HG03159 (cell line): ENCODE measurements around the gene TAGLN.

Source experiments
- ATAC-seq: cut with Tn5 transposase; IDR thresholded peaks from one replicate; pipeline ENCODE4 v1.9.1; 2021; ENCODE audit warnings: mild to moderate bottlenecking, moderate library complexity; ENCODE audit not compliant: unreplicated experiment

The TAGLN gene

GRCh38 chr11:117212697-117213355 is 13.7 kb downstream of the TAGLN start:
- no peak for ATAC-seq

GRCh38 chr11:117214404-117215110 is 15.4 kb downstream of the TAGLN start:
- no peak for ATAC-seq

- no peak for ATAC-seq
Observed at GRCh38 chr11:117217141-117218084, 18.2 kb downstream of the TAGLN start.

DNA sequence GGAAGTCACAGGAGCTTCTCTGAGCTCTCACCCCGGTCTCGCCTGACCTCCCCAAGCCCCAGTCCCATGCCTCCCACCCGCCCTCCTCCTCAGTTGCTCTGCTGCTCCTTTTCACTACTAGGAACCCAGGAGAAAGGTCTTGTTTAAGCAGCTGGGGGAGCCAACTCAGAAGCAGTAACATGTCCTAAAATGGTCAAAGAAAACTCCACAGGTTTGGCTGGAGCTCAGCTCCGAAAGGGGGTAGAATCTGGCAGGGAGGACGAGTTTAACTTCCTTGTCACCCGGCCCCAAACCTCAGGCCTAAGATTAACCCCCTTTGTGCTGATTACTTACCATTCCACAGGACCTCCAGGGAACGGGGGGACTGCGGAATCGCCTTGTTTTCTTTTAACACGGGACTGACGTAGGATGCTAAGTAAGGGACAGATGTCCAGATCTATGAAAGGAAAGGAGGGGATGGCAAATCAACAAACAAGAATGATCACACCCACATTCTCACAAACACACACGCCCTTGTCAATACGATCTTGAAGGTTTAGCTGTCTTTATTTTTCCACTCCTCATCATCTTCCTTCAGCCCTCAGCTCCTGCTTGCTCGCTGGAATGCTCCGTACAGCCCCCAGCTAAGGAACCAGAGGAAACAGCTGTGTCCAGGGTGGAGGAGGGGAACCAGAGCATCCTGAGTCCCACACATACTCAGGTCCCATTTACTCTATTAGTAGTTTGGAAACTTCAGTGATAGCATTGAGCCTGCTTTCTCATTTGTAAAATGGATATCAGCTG is 19.2 kb downstream of the TAGLN start:
- no peak for ATAC-seq

- no peak for ATAC-seq
Observed at GRCh38 chr11:117219001-117219400, 19.8 kb downstream of the TAGLN start.

- ATAC-seq = no peak
Observed at GRCh38 chr11:117219455-117219854, 20.3 kb downstream of the TAGLN start.

GRCh38 chr11:117219995-117220394 is 20.8 kb downstream of the TAGLN start:
- no peak for ATAC-seq

GRCh38 chr11:117220568-117220967 is 21.4 kb downstream of the TAGLN start:
- ATAC-seq = no peak

DNA sequence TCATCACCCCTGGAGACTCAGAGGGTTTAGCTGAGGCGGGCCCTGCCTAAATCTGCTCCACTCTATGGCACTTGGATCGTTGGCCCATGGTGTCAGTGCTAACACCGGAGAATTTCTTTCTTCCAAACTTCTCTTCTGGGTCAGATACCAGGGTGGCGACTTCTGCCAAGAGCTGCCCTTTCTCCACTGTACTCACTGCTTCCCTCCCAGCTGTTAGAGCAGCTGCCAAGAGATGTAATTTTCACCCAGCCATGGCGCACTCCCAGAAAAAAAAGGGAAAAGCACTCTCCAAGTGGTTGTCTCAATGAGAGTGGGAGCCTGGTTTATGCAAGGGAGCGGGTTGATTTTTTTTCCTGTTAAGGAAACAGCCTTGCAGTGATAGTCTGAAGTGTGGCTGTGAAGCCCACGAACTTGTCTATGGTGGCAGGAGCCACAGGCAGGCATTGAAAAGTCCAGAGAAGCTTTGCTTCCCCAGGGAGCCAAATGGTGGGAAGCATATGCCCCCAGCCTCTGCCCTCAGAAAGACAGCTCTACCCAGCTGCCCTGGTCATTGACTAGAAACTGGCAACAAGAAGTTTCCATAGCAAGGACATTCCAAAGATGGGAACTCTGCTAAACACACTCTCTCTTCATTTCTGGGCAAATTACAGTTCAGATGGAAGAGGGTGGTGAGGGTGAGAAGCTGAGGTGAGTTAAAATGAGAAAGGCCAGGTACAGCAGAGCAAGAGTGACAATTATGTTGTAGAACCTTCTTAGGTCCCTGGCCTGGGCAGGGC is 22.0 kb downstream of the TAGLN start:
- no peak for ATAC-seq

- no peak for ATAC-seq
Observed at GRCh38 chr11:117221775-117222517, 22.8 kb downstream of the TAGLN start.

GRCh38 chr11:117222991-117223740 is 24.0 kb downstream of the TAGLN start:
- no peak for ATAC-seq

DNA sequence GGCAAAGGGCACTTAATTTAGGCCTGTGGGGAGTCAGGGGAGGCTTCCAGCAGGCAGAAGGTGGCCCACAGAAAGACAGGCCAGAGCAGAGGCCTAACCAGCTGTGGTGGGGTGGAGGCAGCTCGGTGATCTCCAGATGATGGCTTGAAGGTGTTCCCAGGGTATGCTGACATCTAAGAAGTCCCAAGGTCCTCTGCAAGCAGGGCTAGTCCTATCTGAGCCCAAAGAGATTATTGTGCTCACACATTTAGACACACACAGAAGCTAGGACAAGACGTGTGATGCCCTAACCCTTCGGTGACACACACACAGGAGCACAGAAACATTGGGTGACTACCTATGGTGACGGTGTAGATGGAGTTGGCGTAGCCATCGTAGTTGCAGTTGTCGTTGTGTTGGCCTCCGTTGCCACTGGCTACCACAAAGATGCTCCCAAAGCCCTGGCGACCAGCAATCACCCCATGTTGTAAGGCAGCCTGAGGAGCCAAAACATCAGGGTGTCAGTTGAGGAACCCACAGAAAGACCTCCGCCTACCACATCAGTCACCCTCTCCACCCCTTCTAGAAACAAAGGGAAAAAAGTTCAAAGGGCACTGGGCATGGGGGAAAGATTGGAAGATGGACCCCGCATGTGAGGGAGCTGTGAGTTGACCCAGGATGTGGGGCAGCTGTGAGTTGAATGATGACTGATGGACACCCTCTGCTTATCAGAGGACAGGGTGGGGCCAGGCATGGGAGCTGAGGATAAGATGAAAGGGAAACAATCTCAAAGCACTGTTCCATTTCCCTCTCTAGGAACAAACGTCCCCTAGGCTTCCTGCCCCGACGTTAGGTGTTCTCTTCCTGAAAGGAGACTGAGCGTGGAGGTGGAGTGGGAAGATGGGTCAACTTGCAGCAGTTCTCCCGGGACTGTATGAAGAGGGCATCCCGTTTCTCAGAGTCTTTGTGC is 24.8 kb downstream of the TAGLN start:
- ATAC-seq = no peak

GRCh38 chr11:117225553-117226170 is 26.5 kb downstream of the TAGLN start:
- no peak for ATAC-seq

- no peak for ATAC-seq
Observed at GRCh38 chr11:117226388-117227385, 27.5 kb downstream of the TAGLN start.

- no peak for ATAC-seq
Observed at GRCh38 chr11:117228091-117228490, 28.9 kb downstream of the TAGLN start.

DNA sequence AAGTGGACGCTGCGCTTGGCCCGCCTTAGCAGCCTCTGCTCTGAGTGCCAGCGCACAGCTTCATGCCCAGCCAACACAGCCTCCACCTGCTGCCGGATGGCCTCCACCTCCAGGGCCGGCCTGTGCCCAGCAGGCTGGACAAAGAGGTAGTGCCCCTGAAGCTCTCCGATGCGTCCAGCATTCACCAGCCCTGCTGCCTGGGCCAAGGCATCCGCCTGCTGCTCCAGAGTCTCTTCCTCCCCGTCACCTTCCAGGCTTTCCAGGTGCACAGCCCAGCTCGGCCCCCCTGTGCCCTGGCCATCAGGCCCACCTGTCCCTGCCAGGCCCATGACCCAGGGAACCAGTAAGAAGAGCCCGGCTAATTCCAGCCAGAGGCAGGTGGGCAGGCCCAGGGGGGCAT is 30.2 kb downstream of the TAGLN start:
- no peak for ATAC-seq
